CD4-positive, alpha-beta T cell treated with Interleukin-4 for 4 hours (primary cell): ENCODE results near the gene ERP27.

ENCODE experiments used
- DNase-seq: peaks from one replicate; pipeline ENCODE4 v3.0.0-alpha.2; 2020

The ERP27 gene

DNA sequence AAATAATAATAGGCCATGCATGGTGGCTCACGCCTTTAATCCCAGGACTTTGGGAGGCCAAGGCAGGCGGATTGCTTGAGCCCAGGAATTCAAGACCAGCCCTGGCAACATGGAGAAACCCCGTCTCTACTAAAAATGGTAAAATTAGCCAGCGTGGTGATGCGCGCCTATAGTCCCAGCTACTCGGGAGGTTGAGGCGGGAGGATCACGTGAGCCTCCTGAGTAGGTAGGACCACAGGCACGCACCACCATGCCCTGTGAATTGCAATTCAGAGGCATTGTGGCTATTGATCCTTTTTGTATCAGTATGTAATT, 20.7 kb upstream of the ERP27 start:
- no peak for DNase-seq

DNA sequence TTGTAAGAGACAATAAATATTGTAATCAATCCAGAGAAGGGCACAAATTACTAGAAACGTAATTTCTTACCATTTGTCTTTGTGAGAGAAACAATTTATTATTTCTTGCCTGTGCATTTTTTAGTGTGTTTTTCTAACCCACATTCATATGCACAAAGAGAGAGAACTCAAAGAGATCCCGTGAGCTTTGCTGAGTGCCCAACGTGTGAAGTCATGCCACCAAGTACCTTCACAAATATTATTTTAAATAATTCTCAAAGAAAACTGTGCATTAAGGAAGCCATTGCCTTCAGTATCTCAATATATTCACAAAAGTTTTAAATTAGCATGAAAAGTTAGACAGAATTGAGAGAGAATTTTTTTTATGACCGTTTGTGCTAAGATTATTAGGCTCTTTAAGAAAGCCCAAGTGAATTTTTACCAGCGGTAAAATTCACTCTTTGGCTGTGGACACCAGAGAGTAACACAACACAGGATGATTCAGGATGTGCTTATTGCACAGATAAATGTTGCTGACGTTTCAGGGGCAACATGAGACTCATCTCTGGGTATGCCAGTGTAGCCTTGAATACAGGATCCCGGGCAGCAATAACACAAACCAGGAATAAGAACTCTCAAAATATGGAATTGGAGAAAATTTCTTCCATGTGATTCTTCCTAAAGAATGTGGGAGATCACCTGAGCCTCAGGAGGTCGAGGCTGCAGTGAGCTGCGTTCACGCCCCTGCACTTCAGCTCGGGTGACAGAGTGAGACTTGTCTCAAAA, 20.2 kb upstream of the ERP27 start:
- peak; percentile 69 for DNase-seq

DNA sequence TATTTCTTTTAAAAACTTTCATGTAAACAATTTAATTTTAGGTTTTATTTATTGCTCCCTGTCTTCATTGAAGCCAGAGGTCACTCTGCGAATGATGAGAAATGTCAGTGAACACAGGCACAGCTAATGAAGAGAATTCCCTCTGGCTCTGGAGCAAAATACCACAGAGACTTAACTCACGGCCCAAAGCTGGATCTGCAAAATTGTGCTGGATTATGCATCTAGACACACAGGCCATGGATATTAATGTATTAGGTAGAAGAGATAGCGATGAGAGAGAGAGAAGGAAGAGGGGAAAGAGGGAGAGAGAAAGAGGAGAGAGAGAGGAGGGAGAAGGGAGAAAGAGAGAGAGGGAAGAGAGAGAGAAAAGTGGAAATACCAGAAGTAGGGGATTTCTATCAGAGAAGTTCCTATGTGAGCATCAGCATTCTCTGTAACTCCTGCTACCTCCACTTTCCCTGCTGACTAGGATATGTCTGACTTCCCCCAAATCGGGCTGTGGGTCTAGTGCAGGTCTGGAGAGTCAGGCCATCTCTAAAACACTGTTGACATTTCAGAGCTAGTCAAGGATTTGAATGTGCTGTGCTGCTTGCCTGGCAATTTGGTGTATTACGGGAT, 19.3 kb upstream of the ERP27 start:
- no peak for DNase-seq

DNA sequence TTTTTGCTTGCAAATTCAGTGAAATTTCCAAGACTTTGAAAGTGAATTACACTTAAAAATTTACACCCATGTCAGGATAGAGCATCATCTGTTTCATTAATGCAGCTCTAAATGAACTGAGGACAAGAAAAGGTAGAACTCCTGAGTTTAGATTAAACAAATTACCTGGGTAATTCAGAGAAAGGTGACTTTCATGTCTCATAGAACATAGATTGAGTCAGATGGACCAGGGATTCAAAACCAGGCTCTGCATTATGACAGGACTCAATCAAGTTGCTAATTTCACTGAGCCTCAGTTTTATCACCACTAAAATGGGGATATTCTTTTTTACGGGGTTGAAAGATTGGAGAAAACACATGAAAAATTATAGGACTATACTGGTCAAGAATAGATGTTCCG, 18.6 kb upstream of the ERP27 start:
- DNase-seq = no peak

DNA sequence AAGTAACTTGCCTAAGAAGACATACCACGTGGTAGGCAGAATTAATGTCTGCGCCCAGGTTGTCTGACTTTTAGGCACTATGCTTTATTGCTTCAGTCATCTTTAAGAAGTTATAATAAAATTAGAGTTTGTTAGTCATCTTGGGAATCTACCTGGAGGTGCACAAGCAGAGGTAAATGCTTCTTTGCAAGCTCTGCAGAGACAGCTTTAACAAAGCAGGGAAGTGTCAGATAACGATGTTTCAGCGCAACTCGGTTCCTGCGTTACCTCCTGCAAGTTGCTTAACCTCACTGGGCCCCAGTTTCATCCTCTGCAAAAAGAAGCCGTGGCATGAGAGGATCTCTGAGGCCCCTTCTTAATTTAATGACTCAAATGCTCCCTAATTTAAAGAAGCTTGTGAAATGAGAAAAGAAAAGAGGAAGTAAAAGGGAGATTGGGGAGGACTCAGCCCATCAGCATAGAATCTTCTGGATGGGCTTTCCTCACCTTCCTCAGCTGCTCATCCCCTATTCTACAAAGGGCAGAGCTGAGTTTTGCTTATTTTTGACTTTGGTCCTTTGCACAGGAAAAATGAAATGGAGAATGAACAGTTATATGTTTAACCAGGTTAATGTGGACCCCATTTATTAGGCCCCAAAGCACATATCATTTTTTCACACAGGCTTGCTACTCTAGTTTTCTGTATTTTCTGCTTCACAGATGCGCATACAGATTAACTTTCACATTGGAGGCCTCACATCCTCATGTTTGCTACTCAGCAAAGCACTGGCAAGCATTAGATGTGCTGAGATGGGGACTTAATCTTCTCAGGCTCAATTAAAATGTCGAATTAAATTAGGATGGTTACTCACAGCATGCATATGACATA, 17.9 kb upstream of the ERP27 start:
- peak; percentile 80 for DNase-seq

DNA sequence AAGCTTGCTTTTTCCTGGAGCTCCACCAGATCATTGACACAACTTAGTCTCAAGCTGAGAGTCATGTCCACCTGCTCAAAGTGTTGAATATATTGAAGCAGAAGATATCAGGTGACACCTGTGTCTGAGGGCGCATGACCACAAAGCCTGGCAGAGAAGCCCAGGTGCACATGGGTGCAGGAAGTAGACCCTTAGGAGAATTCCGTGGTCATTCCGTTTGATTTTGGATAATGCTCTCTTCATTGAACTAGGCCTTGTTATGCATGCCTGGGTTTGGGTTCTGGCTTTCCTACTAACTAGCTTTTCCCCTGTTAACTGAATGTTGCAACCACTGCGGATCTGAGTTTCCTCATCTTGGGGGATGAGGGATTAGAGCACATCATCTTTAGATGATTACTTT, 15.9 kb upstream of the ERP27 start:
- no peak for DNase-seq

DNA sequence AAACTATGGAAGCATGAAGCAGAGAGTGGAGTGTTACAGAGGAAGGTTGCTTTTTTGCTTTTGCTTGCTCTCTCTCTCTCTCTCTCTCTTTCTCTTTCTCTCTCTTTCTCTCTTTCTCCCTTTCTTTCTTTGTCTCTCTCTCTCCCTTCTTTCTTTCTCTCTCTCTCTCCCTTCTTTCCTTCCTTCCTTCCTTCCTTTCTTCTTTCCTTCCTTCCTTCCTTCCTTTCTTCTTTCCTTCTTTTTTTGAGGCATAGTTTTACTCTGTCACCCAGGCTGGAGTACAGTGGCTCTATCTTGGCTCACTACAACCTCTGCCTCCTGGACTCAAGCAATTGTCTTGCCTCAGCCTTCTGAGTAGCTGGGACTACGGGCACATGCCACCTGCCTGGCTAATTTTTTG, 15.4 kb upstream of the ERP27 start:
- no peak for DNase-seq

DNA sequence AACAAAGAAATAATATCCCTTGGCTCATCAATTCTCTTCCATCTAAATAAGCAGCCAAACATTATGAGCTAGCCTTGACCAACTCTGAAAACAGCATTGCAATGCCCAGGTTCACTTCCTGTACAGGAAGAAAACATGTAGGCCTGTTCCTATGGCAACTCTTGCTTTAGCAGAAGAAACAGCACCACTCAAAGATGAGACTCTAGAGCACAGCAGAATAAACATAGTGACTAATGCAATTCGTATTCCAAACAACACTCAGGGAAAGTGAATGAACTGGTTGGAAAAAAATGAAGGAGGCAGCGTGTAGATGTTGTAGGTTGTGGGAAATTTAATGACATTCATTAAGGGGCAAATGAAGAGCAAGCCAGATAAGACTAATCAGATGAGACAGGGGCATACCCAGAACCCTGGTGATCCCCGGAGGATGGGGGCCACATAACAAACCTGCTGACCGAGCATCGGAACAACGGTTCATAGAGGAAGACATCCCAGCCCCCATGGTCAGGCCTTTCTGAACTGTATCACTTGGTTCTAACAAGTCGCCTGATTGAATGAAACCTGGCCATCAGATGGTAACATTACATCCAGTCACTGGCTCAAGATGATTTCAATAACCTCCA, 14.1 kb upstream of the ERP27 start:
- DNase-seq = peak; percentile 93

DNA sequence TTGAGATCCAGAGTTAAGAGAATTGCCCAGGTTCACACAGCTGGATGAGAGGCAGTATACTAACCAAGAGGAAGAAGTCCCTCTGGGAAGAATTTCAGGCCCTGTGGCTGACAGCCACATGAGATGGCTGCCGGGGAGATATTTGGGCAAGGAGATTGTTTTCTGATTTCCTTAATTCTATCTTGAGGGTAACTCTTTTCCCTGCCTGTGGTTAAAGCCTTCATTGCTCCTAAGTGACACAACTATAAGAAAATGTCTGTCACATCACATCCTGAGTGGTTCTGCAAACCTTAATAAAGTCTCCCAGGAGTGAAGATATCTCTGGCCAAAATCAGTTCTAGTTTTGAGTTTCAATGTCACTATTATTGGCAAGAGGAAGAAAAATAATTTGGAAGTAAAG, 13.5 kb upstream of the ERP27 start:
- DNase-seq = no peak

DNA sequence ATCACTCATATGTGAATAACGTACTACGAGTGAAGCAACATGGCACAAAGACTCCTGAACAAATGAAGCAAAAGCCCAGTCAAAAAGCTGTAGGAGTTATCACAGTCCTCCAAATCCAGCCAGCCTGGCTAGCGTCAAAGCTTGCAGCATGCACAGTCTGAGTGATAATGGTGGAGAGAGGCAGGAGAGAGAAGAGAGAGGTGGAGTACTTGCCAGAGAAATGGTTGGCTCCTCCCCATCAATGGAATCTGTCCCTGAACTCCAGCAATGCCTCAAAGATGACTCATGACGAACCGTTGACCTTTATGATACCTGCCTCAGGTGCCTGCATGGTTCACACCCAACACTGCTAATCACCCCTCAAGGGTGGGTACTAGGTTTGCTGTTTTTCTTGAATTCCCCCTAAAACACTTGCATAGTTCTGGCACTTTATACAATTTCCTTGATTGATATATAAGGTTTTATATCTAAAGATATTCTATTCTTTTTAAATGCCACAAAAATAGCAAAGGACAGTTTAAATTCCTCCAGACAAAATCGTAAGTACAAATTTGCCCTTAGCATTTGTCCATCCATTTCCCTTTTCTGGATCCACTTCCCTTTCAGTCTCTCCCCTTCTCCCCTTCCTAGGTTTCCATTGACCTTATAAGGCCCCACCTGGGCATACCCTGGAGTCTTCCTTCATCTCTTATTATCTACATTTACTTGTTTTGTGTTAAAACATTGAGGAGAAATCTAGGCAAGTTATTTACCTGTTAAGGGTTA, 12.8 kb upstream of the ERP27 start:
- DNase-seq = peak; percentile 68

DNA sequence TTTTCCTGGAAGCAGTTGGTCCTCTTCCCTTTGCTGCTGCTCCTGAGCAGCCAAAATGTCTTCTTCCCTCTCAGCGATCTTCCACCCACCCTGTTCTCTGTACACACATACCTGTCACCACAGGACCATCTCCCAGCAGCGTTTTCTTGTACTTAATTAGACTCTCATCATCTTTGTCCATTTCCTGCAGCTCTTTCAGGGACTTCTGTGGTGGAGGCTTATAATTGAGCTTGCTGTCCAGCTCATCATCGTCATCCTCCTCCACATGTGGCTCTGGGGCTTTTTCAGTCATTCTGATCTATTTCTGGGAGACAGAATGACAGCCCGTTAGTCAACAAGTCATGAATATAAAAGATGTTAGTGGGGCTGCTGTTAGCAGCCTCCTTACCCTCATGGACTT, 12.1 kb upstream of the ERP27 start:
- no peak for DNase-seq

DNA sequence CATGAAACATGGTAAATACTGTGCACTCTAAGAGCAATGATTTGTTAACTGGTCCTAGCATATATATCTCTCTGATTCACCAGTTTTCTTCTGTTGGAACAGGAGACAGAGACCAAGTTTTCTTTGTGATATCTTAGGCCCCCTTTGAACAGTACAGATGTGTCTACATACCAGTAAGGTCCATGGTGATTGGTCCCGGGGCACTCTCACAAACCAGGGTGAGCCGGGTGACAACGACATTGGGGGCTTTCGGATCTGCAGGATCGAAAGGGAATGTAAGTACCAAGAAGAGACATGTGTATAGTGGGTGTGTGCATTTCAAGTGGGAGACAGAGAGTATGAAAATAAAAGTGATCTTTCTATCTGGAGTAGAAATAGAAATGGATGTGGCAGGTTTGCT, 11.3 kb upstream of the ERP27 start:
- no peak for DNase-seq

DNA sequence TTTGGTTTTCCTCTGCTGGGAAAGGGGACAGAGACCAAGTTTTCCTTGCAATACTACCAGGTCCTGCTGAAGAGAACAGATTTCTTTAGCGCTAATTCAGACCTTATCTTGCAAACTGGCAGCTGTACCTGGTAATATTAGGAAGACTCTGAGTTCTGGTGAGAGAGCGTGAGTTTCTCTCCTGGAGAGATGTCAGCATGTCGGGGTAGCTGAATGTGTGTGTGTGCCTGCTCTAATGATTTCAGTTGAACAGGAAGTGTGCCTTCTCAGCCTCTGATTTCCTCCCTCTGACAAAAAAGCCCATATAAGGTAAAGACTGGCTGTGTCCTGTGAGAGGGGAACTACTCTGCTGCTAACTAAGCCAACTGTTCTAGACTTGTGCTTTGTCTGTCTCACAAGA, 10.3 kb upstream of the ERP27 start:
- DNase-seq = peak; percentile 92

DNA sequence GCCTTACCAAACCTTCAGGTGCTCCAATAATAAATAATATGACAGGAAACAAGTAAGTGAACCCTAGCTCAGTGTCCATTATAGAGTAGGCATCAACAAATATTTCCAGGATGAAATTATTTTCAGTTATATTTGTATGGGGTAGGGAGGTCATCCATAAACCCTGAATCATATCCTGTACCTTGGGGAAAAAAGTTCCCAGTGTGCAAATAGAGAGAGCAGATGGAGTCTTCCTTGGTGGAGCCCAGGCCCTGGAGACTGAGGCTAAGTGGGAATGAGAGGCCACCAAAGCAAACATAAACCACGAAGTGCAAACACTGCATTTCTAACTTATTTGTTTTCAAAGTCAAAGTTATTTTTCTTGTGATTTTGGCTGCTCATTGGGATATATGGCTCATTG, 8.5 kb upstream of the ERP27 start:
- no peak for DNase-seq

DNA sequence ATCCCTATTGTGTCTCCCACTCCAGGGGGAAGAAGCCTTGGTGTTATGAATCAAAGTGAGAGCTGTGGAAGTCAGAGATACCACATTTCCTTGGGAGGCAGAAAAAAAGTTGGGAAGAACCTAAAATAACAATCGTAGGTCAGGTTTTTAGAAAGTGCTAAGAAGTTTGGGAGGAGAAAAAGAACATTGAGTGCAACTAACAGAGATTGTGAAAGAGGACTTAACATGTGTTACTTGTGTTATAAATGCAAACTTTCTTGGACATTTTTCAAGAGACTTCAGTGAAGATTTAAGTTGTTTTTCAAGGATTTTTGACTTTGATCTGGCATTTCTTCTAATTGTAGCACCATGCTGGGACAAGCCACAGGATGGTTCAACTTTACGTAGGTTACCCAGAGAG, 7.8 kb upstream of the ERP27 start:
- DNase-seq = no peak

DNA sequence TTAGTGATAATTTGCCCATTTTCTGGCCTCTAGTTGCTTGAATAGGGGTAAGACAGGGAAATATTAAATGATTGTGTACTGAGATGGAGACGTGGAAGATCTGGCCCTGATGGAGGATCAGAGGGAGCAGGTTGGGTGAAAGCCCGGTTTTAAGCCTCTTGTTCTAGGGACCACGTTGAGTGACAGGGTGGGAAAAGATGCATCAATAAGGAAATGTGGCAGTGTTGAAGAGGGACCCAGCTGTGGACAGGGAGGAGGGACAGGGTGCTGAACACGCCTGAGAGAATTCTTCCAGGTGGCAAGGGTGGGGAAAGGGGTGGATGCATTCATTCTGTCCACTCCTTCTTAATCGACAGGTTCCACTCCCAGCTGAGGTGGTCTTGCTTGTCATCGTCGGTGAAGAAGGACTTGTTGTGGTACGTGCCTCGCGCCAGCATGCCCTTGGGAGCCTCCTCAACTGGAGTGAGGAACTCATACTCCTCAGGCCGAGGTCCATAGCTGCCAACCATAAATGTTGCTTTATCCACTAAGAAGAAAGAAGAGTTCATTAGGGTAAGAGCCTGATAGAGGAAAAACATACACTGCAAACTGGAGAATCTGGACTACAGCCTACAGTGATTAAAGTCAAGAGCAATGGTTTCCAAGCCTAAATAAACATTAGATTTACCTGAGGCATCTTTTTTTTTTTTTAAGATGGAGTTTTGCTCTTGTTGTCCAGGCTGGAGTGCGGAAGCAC, 4.0 kb upstream of the ERP27 start:
- no peak for DNase-seq

DNA sequence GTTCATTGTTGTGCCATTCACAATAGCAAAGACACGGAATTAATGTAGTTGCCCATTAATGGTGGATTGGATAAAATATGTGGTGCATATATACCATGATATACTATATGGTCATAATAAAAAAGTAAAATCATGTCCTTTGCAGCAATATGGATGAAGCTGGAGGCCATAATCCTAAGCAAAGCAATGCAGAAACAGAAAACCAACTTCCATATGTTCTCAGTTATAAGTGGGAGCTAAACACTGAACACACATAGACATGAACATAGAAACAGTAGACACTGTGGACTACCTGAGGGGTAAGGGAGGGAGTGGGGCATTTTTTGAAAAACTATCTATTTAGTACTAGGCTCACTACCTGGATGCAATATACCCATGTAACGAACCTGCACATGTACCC, 3.0 kb upstream of the ERP27 start:
- no peak for DNase-seq

DNA sequence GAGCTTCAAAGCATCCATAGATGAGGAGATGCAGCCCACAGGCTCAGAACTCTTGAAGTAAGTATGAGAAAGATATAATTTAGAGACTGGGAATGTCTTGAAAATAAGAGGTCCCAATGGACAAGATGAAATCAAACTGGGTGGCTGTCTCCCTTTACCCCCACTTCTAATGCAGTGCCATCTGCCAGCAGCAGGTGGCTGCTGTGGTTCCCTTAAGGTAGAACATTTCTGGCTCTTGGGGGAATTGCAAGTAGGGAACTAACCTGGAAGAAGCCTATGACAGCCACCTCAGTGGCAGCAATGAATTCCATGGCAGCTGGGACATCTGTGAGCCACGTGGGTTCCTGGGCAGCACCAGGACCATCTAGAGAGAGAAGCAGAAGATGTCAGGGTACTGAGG, 648 bp downstream of the ERP27 start:
- no peak for DNase-seq

DNA sequence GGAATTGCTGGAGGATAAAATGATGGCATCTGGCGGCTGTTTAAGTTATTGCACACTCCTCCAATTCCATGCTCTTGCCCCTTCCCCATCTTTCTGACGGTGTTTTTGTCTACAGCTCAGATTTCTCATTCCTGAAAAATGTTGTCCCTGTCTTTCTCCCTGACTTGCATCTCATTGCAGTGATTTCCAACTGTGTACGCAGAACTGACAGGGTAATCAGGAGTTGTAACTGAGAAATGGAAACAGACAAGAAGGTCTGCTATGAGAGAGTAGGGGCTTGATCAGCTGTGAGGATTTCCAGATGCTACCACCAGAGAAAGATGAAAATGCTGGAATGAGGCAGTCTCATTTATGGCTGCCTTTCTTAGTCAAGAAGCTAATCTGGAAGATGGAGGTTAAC, 1.3 kb downstream of the ERP27 start:
- no peak for DNase-seq

DNA sequence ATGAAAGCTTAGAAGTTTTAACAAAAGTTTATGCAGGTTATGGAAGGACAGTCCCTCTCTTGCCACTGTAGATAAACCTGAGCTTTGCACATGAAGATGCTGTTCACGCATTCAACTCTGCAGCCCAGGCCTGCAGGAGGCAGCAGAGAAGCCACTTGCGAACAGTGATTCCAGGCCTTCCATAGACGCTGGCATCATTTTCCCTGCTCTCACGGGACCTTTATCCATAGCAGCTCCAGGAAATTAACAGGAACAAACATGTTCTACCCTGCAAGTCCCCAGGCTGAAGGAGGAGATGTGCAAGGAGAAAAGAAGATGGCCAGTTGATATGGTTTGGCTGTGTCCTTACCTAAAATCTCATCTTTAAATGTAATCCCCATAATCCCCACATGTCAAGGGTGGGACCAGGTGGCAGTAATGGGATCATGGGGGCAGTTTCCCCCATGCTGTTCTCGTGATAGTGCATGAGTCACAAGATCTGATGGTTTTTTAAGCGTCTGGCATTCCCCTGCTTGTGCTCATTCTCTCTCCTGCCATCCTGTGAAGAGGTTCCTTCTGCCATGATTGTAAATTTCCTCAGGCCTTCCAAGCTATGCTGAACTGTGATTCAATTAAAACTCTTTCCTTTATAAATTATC, 2.0 kb downstream of the ERP27 start:
- no peak for DNase-seq

DNA sequence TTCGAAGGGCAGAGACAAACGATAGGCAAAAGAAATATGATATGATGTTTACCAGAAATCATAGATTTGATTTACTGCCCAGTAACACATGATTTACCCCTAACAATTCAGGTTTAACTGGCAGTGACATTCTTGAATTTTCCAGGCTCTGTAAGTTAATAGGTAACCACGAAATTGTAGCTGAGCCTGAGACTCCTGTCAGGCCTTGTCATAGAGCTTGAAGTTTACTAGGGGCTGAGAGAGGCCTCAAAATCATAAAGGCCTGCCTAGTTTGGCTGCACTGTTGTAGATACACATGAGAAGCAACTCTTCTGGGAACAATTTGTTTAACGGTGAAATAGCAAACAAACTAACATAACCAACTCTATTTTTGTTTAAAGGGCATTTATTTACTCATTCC, 3.3 kb downstream of the ERP27 start:
- no peak for DNase-seq

DNA sequence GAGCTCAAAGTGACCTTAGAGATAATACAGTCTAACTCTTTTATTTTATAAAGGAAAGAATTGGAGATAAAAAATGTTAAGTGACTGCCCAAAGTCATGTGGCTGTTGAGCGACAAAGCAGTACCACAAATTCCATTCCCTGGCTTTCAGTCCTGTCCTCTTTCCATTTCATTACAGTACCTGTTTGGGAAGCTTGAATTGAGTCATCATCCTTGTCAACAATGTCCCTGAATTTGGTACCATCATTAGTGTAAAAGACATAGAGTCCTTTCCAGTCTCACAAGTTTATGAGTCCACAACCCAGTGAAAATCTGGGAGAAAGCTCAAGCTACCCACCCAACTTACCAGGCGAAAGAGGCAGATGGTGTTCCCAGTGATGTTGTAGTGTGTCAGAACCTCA, 3.8 kb downstream of the ERP27 start:
- DNase-seq = no peak
